Chondrocyte (in vitro differentiated cells): ENCODE data around the gene THSD7B. TPM values are rescaled to one million over a fixed set of nuclear protein-coding genes. Genes with fewer than 3 reads are reported as not detected.

Experiments used
- DNase-seq: peaks from one replicate; pipeline ENCODE4 v3.0.0; 2021; ENCODE audit warnings: mixed read lengths, low spot score
- H3K27ac Mint-ChIP-seq: one replicate; pipeline ENCODE4 v1.8.0; 2021; ENCODE audit warnings: mild to moderate bottlenecking, moderate library complexity, mixed read lengths; ENCODE audit not compliant: unreplicated experiment
- H3K27me3 Mint-ChIP-seq: 2 replicates; pipeline ENCODE4 v1.8.0; 2021; ENCODE audit warnings: low read depth, mixed read lengths
- H3K36me3 Mint-ChIP-seq: 2 replicates; pipeline ENCODE4 v1.8.0; 2021; ENCODE audit warnings: low read depth, mixed read lengths
- H3K4me1 Mint-ChIP-seq: 2 replicates; pipeline ENCODE4 v1.8.0; 2021; ENCODE audit warnings: low read depth, mild to moderate bottlenecking, mixed read lengths
- H3K4me3 Mint-ChIP-seq: one replicate; pipeline ENCODE4 v1.8.0; 2021; ENCODE audit warnings: mild to moderate bottlenecking, moderate library complexity, mixed read lengths; ENCODE audit not compliant: unreplicated experiment
- H3K9me3 Mint-ChIP-seq: 2 replicates; pipeline ENCODE4 v1.8.0; 2021; ENCODE audit warnings: low read depth, mixed read lengths
- CTCF ChIP-seq: fragments of 200-600 bp; sonication (generic); IDR thresholded peaks from 2 replicates; pipeline ENCODE4 v1.5.0; 2021; ENCODE audit warnings: antibody characterized with exemption, mild to moderate bottlenecking, moderate library complexity
- total RNA-seq: library from RNA; stranded (reverse); gene quantifications from 3 replicates; pipeline ENCODE4 v1.2.1, GENCODE V29; 2021

The THSD7B gene
- total RNA-seq, 1 donor from 2014 or later: not detected

- TF ChIP-seq CTCF: no peak
- Mint-ChIP-seq H3K9me3 (peaks cover 12% of the 10 kb centered on the region), H3K27ac (no peak overlapping the region), H3K4me3 (no peak overlapping the region), H3K4me1 (no peaks in the 10 kb centered on the region), H3K36me3 (no peaks in the 10 kb centered on the region), H3K27me3 (no peaks in the 10 kb centered on the region)
- no peak for DNase-seq
These were observed 44.7 kb downstream of the THSD7B start for GRCh38 chr2:136809998-136810397.

- Mint-ChIP-seq H3K27me3 (no peaks in the 10 kb centered on the region), H3K4me3 (no peak overlapping the region), H3K27ac (no peak overlapping the region), H3K4me1 (no peaks in the 10 kb centered on the region), H3K36me3 (no peaks in the 10 kb centered on the region), H3K9me3 (peaks cover 2% of the 10 kb centered on the region)
- TF ChIP-seq CTCF: no peak
- DNase-seq: no peak
These were observed 53.5 kb downstream of the THSD7B start for GRCh38 chr2:136818839-136819238.

GRCh38 chr2:136823291-136823690, 57.9 kb downstream of the THSD7B start:
- H3K9me3 Mint-ChIP-seq: no peaks in the 10 kb centered on the region
- DNase-seq: no peak

GRCh38 chr2:136828162-136828561, 62.8 kb downstream of the THSD7B start:
- no peaks in the 10 kb centered on the region for H3K36me3 Mint-ChIP-seq
- H3K27ac Mint-ChIP-seq: no peak overlapping the region
- H3K4me1 Mint-ChIP-seq: no peaks in the 10 kb centered on the region
- H3K9me3 Mint-ChIP-seq: no peaks in the 10 kb centered on the region
- TF ChIP-seq CTCF: no peak
- no peak overlapping the region for H3K4me3 Mint-ChIP-seq
- H3K27me3 Mint-ChIP-seq: no peaks in the 10 kb centered on the region
- DNase-seq: no peak

More at GRCh38 chr2:136823291-136823690, 57.9 kb downstream of the THSD7B start:
- H3K36me3 Mint-ChIP-seq: no peaks in the 10 kb centered on the region
- H3K4me3 Mint-ChIP-seq: no peak overlapping the region
- no peaks in the 10 kb centered on the region for H3K27me3 Mint-ChIP-seq
- TF ChIP-seq CTCF: no peak
- H3K4me1 Mint-ChIP-seq: no peaks in the 10 kb centered on the region
- H3K27ac Mint-ChIP-seq: no peak overlapping the region

GRCh38 chr2:136828774-136829173, 63.4 kb downstream of the THSD7B start:
- no peaks in the 10 kb centered on the region for H3K27me3 Mint-ChIP-seq
- H3K4me3 Mint-ChIP-seq: no peak overlapping the region
- no peaks in the 10 kb centered on the region for H3K36me3 Mint-ChIP-seq
- no peak for TF ChIP-seq CTCF
- H3K9me3 Mint-ChIP-seq: no peaks in the 10 kb centered on the region
- H3K4me1 Mint-ChIP-seq: no peaks in the 10 kb centered on the region
- no peak overlapping the region for H3K27ac Mint-ChIP-seq
- DNase-seq: no peak
